ENCODE measurements around the gene TMEM170B.

TMEM170B gene

GRCh38 chr6:11575408-11576033 is 38.0 kb downstream of the TMEM170B start:
- DNase-seq (ENCODE audit: low read depth) = peak; percentile 82
- TF ChIP-seq CTCF (conservative IDR thresholded peaks at IDR 0.05; ENCODE audit: control insufficient read depth, insufficient read depth, low read depth, low read length) = peak; percentile 99
- no peak overlapping the region for H3K4me3 ChIP-seq (ENCODE audit: control insufficient read depth, low read depth, low read length)

GRCh38 chr6:11580686-11581405 is 43.3 kb downstream of the TMEM170B start:
- no peak for TF ChIP-seq CTCF (conservative IDR thresholded peaks at IDR 0.05; ENCODE audit: control insufficient read depth, insufficient read depth, low read depth, low read length)
- no peak overlapping the region for H3K4me3 ChIP-seq (ENCODE audit: control insufficient read depth, low read depth, low read length)
- DNase-seq (ENCODE audit: low read depth) = no peak

GRCh38 chr6:11584244-11584643 is 46.7 kb downstream of the TMEM170B start:
- TF ChIP-seq CTCF (conservative IDR thresholded peaks at IDR 0.05; ENCODE audit: control insufficient read depth, insufficient read depth, low read depth, low read length) = no peak
- no peak overlapping the region for H3K4me3 ChIP-seq (ENCODE audit: control insufficient read depth, low read depth, low read length)
- no peak for DNase-seq (ENCODE audit: low read depth)

- DNase-seq (ENCODE audit: low read depth) = peak; percentile 68
- TF ChIP-seq CTCF (conservative IDR thresholded peaks at IDR 0.05; ENCODE audit: control insufficient read depth, insufficient read depth, low read depth, low read length) = peak; percentile 58
Measured at GRCh38 chr6:11585426-11586016, 48.0 kb downstream of the TMEM170B start.

GRCh38 chr6:11586117-11586516 is 48.6 kb downstream of the TMEM170B start:
- peak; percentile 7 for DNase-seq (ENCODE audit: low read depth)
- no peak for TF ChIP-seq CTCF (conservative IDR thresholded peaks at IDR 0.05; ENCODE audit: control insufficient read depth, insufficient read depth, low read depth, low read length)
- H3K4me3 ChIP-seq (ENCODE audit: control insufficient read depth, low read depth, low read length) = no peak overlapping the region

More at GRCh38 chr6:11585426-11586016, 48.0 kb downstream of the TMEM170B start:
- no peak overlapping the region for H3K4me3 ChIP-seq (ENCODE audit: control insufficient read depth, low read depth, low read length)

GRCh38 chr6:11586536-11586935 is 49.0 kb downstream of the TMEM170B start:
- no peak overlapping the region for H3K4me3 ChIP-seq (ENCODE audit: control insufficient read depth, low read depth, low read length)
- peak; percentile 54 for DNase-seq (ENCODE audit: low read depth)
- no peak for TF ChIP-seq CTCF (conservative IDR thresholded peaks at IDR 0.05; ENCODE audit: control insufficient read depth, insufficient read depth, low read depth, low read length)

Measured in fibroblast of mammary gland (primary cell).